Left forelimb (tissue), 1 donor: ENCODE data around the gene ZNF628.

ENCODE experiments used
- DNase-seq: peaks from one replicate; pipeline ENCODE4 v3.0.0-alpha.2; 2018; ENCODE audit warnings: low spot score

The ZNF628 gene

DNA sequence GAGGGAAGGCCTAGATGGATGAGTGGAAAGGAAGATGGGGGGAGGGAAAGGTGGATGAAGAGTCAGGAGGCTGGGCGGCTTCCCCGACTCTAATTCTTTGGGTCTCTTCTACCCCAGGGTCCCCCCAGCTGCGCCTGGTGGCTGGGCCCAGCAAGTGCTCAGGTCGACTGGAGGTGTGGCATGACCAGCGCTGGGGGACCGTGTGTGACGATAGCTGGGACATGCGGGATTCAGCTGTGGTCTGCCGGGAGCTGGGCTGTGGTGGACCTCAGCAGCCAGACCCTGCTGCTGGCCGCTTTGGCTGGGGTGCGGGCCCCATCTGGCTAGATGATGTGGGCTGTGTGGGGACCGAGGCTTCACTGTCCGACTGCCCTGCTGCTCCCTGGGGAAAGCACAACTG is 21.3 kb downstream of the ZNF628 start:
- DNase-seq = peak; percentile 56

- no peak for DNase-seq
Observed at GRCh38 chr19:55498246-55498840, 21.9 kb downstream of the ZNF628 start.

GRCh38 chr19:55500368-55500952 is 24.0 kb downstream of the ZNF628 start:
- DNase-seq = no peak

DNA sequence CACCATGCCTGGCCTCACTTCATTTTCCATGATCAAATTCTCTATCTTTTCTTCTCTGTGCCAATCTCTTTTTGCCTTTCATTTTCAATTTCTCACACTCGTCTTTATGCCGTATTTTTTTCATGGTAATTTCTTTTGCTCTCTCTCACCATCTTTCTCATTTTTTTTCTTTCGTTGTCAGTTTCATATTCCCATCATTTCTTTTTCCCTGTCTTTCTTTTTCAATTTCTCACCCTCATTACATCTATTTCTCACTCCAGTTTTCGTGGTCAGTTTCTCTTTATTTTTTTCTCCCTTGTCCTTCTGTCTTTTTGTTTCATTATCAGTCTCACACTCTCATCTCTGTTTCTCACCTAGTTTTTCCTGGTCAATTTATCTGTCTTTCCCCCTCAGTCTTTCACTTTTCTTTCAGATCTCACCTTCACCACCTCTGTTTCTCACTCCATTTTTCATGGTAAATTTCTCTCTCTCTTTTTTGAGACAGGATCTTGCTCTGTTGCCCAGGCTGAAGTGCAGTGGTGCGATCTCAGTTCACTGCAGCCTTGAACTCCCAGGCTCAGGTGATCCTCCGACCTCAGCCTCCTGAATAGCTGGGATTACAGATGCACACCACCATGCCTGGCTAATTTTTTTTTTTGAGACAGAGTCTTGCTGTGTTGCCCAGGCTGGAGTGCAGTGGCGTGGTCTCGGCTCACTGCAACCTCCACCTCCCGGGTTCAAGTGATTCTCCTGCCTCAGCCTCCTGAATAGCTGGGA is 26.0 kb downstream of the ZNF628 start:
- no peak for DNase-seq

DNA sequence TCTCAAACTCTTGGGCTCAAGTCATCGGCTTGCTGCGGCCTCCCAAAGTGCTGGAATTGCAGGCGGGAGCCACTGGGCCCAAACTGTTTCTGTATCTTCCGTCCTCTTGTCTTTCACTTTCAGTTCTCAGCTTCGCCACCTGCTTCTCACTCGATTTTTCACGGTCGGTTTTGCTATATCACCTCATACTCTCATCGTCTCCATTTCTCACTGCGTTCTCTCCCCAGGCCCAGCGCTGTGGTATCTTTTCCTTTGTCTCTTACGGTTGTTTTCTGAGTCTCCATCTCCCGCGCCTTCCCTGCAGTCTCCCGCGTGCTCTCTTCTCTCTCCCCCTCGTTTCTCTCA is 26.7 kb downstream of the ZNF628 start:
- no peak for DNase-seq

DNA sequence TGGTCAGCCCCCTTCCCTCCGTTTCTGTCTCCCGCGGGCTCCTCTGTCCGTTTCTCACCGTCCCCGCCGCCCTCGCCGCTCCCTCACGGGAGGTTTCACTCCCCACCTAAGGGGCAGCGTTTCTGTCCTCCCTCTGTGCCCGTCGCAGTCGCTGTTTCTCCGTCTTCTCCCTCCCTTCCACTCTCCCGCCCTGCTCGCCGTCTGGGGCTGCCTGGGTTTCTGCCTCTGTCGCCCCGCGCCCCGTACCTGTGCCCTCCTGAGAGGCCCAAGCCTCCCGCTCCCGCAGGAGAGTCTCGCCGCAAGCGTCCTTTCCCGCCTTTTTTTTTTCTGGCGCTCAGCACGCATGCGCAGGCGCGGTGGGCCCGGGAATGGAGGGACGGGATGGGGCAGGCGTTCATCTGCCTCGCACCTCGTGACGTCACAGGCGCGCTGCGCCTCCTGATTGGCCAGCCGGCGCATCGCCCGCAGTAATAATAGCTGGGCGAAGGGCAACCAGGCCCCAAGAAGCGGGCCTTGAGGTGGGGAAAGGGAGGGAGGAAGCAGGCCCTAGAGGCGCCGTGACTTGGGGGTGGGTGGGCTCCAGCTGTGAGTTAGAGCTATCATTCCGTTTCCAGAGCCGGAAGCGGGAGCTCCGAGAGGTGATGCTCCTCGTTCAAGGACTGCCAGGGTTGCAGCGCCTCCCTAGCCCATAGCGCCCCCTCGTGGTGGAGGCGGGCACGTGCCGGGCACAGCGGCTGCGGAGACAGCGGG is 27.3 kb downstream of the ZNF628 start:
- DNase-seq = peak; percentile 94

GRCh38 chr19:55504252-55504603 is 27.8 kb downstream of the ZNF628 start:
- DNase-seq = no peak

DNA sequence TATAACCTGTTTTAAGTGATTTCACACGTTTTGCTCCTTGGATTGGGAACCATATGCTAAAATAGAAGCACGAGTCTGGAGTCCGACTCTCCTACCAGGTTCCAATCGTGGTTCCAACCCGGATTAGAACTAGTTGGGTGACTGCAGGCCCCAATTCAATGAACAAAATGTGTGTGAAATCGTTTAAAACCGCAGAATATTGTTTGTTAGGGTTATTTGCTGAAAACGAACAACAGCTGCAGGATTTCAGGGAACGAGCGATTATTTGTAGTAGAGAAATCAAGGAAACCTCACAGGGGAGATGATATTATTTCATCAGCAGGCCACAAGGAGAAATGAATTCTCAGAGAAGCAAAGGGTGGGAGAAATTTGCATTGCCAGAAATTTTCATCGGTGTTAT is 28.6 kb downstream of the ZNF628 start:
- no peak for DNase-seq

- no peak for DNase-seq
Observed at GRCh38 chr19:55508120-55508519, 31.7 kb downstream of the ZNF628 start.

DNA sequence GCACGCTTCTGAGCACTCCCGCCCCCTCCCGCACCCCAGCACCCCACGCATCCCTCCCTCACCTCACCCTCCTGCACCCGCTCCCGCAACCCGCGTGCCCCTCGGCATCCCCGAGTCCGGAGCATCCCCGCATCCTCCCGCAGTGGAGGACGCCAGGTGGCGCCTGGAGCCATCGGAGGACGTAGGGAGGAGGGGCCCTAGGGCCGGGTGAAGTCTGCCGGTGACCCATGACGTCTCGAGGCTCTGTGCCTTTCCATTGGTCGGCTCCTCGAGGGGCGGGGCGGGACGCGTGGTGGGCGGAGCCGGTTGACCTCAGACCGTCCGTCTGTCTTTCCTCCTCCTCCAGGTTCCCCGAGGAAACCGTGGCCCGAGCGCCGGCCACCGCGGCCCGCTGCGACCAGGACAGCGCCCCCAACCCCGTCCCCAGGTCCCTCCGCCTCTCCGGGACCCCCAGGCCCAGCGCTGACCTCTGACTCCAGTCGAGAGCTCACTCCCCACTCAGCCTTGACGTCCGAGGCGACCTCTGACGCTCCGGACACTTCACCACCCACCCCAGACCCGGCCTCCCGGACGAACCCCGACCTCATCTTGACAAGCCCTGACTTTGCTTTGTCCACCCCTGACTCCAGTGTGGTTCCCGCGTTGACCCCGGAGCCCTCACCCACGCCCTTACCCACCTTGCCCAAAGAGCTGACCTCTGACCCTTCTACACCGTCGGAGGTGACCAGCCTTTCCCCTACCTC is 40.6 kb downstream of the ZNF628 start:
- DNase-seq = peak; percentile 94

DNA sequence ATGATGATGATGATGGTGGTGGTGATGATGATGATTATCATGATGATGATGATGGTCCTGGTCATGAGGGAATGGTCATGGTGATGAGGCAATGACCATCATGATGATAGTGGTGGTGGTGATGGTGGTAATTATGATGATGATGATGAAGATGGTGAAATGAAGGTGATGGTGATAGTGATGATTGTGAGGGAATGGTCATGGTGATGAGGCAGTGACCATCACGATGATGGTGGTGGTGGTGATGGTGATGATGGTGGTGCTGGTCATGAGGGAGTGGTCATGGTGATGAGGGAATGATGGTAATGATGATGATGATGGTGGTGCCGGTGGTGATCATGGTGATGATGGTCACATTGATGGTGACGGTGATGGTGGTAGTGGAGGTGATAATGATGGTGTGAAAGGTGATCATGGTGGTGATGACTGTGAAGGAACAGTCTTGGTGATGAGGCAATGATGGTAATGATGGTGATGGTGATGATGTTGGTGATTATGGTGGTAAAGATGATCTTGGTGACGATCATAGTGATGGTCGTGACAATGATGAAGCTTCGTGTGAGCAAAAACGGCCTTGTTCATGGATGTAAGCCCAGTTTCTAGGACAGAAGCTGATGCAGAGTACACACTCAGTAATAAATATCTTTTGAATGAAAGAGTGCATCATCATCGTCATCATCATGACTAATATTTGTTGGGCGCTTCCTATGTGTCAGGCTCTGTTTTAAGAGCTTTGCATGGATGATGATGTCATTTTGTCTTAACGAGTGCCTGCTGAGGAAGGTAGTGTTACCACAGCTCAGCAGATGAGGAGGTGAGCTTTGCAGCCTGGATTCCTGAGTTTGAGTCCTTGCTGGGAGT is 43.3 kb downstream of the ZNF628 start:
- no peak for DNase-seq

- no peak for DNase-seq
Observed at GRCh38 chr19:55520691-55521292, 44.4 kb downstream of the ZNF628 start.

GRCh38 chr19:55525289-55526101 is 49.1 kb downstream of the ZNF628 start:
- no peak for DNase-seq

DNA sequence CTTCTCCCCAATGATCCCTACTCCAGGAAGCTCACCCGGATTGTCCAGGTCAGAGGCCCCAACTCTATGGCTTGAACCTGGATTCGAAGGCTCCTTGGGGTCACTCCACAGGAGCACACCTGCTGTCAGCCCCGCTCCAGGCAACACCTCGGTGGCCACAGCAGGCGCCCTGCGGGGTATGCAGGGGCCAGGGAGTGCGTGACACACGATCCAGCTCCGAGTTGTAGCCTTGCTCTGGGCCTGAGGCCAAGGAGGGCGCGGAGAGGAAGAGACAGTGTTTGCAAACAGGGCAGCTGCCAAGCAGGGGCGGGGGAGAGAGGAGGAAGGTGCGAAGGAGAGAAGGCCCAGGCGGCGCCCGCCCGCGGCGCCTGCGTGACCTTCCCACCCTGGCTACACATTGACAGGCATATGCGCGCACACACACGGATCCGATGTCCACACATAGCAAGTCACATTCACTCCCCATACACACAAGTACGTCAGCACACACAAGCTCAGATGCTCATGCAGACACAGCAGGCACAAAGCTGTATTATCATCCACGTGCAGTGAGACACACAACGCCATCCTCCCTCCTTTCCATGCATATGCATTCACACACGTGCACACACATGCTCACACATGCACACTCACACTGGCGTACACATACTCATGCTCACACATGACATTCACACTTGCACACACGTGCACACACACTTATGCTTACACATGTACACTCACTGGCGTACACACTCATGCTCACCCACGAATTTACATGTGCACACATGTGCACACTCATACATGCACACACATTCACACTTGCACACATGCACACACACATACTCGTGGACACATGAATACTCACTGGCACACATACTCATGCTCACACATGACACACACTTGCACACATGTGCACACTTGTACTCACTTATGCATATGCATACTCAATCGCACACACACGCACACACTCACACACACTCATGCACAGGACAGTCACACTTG is 50.1 kb downstream of the ZNF628 start:
- no peak for DNase-seq

- no peak for DNase-seq
Observed at GRCh38 chr19:55527197-55528029, 51.0 kb downstream of the ZNF628 start.

DNA sequence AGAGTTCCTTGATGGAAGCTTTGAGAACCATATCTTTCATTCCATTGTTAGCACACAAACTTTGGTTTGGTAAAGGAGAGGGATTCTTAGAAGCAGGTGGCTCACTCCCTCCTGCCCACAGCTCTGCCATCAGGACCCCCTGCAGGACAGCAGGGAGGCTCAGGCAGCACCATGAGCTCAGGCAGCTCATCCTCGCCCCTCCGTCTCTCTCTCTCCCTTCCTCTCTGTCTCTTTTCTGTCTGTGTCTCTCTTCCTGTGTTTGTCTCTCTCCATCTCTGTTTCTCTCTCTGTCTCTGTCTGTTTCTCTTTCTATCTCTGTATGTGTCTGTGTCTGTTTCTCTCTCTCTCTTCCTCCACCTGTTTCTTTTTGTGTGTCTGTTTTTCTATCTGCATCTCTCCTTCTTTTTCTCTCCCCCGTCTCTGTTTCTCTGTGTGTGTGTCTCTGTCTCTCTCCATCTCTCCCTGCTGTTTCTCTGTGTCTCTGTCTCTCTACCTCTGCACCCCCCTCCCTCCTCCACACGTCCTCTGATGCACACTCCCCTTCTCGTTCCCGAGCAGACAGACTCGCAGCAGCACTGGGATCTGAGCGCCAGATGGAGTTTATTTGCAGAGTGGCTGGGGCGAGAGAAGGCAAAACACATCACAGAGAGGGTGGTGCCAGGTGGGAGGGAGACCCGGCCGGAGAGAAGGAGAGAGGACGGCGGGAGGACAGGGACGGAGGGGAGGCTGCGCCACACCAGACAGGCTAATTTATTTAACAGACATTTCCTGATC is 51.8 kb downstream of the ZNF628 start:
- DNase-seq = no peak

GRCh38 chr19:55529636-55530234 is 53.3 kb downstream of the ZNF628 start:
- no peak for DNase-seq
